Osteocyte (in vitro differentiated cells): ENCODE data around the gene MEIS2. TPM values are rescaled to one million over a fixed set of nuclear protein-coding genes. Genes with fewer than 3 reads are reported as not detected.
A peak's percentile ranks its signal among the peaks of the same experiment; 100 is the strongest.

Experiments used
- DNase-seq: peaks from one replicate; pipeline ENCODE4 v3.0.0; 2021; ENCODE audit warnings: mixed read lengths; ENCODE audit not compliant: unreplicated experiment; ENCODE audit errors: extremely low spot score
- H3K27ac Mint-ChIP-seq: one replicate; pipeline ENCODE4 v1.8.0; 2021; ENCODE audit warnings: mild to moderate bottlenecking, mixed read lengths; ENCODE audit not compliant: unreplicated experiment
- H3K27me3 Mint-ChIP-seq: one replicate; pipeline ENCODE4 v1.8.0; 2021; ENCODE audit warnings: mixed read lengths; ENCODE audit not compliant: unreplicated experiment
- H3K36me3 Mint-ChIP-seq: one replicate; pipeline ENCODE4 v1.8.0; 2021; ENCODE audit warnings: mixed read lengths; ENCODE audit not compliant: unreplicated experiment
- H3K4me1 Mint-ChIP-seq: one replicate; pipeline ENCODE4 v1.8.0; 2021; ENCODE audit warnings: mixed read lengths; ENCODE audit not compliant: unreplicated experiment
- H3K4me3 Mint-ChIP-seq: one replicate; pipeline ENCODE4 v1.8.0; 2021; ENCODE audit warnings: mild to moderate bottlenecking, moderate library complexity, mixed read lengths; ENCODE audit not compliant: unreplicated experiment
- H3K9me3 Mint-ChIP-seq: one replicate; pipeline ENCODE4 v1.8.0; 2021; ENCODE audit warnings: mixed read lengths; ENCODE audit not compliant: unreplicated experiment
- long read RNA-seq: library from polyadenylated mRNA; unstranded; transcript quantifications from one replicate; pipeline ENCODE4 v2.0.0, GENCODE V29; 2021
- total RNA-seq: library from RNA; stranded (reverse); gene quantifications from 2 replicates; pipeline ENCODE4 v1.2.1, GENCODE V29; 2021
- TF ChIP-seq, protein P1 (sequence below): fragments of 200-600 bp; sonication (generic); IDR thresholded peaks from 2 replicates; pipeline ENCODE4 v1.5.0; 2021; ENCODE audit warnings: antibody characterized with exemption, mild to moderate bottlenecking, moderate library complexity

Gene MEIS2
- total RNA-seq = 79.9 and 82.8 TPM in 2 replicates
- long read RNA-seq, partial matches to known transcripts = 14 of 44 reads
- long read RNA-seq, other reads (novel, unspliced or antisense) = 25 of 44 reads

DNA sequence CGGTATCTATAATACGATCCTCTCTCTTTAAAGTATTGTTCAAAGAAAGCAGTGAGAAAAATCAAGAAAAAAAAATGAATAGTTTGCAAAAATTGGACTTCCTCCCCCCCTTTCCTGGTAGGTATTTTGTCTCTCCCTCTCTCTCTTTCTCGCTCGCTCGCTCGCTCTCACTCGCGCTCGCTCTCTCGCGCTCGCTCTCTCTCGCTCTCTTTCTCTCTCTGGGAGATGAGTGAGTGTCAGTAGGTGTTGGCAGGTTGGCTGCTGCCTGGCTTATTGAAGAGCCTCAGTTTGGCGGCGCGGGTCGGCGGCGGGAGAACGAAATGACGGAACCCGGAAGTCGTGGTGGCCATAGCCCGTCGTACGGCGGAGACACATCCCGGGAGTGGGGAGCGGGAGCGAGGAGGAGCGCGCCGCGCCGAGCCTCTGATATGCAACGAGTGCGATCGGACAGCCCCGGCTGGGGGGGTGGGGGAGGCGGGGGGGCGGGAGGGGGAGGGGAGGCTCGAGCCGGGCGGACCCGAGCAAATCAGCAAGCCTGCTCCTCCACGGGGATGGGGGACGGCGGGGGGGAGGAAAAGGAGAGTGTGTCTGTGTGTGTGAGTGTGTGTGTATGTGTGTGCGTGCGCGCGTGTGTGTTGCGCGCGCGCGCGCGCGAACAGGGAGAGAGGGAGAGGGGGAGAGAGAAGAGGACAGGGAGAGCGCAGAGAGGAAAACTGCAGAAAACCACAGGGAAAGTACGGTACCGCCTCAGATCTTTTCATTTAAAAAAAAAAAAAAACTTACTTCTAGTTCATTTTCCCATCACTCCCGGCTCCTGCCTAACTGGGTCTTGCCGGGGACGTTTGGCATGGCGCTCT, at the start of gene MEIS2:
Gene MEIS2, minus strand, starts transcription at position 441 of the 857 bp plus-strand sequence. CDS start 1,083 bp downstream, outside the sequence.
- Mint-ChIP-seq H3K4me1 (peaks cover 26% of the 10 kb centered on the region), H3K36me3 (peaks cover 20% of the 10 kb centered on the region), H3K27ac (peak within 1 kb of the TSS; percentile 100), H3K4me3 (peak within 1 kb of the TSS; percentile 99), H3K27me3 (peaks cover 29% of the 10 kb centered on the region), H3K9me3 (no peaks in the 10 kb centered on the region)
- TF ChIP-seq, protein P1, sequence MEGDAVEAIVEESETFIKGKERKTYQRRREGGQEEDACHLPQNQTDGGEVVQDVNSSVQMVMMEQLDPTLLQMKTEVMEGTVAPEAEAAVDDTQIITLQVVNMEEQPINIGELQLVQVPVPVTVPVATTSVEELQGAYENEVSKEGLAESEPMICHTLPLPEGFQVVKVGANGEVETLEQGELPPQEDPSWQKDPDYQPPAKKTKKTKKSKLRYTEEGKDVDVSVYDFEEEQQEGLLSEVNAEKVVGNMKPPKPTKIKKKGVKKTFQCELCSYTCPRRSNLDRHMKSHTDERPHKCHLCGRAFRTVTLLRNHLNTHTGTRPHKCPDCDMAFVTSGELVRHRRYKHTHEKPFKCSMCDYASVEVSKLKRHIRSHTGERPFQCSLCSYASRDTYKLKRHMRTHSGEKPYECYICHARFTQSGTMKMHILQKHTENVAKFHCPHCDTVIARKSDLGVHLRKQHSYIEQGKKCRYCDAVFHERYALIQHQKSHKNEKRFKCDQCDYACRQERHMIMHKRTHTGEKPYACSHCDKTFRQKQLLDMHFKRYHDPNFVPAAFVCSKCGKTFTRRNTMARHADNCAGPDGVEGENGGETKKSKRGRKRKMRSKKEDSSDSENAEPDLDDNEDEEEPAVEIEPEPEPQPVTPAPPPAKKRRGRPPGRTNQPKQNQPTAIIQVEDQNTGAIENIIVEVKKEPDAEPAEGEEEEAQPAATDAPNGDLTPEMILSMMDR = no peak
- peak; percentile 96 for DNase-seq

DNA sequence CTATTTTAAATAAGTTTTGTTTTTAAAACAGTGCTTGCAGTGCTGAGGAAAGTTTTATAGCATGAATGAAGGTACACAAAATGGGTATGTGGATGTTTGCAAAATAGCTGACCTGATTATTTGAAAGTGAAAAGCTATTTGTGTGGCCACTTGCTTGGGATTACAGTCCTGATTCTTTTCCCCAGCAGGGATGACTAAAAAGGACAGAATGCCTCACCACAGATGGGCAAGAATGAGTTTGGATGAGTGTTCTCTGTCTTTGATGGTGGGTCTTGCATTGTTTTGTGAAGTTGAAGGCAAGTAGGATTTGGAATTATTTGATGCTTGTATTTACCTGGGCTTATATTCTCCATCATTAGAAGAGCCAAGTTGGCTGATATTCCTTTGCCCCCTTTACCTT, 48.8 kb upstream of the MEIS2 start:
- no peak overlapping the region for H3K4me3 Mint-ChIP-seq
- no peaks in the 10 kb centered on the region for H3K36me3 Mint-ChIP-seq
- H3K4me1 Mint-ChIP-seq = no peaks in the 10 kb centered on the region
- H3K9me3 Mint-ChIP-seq = no peaks in the 10 kb centered on the region
- TF ChIP-seq, protein P1 = no peak
- H3K27me3 Mint-ChIP-seq = peaks cover 57% of the 10 kb centered on the region
- no peak for DNase-seq
- H3K27ac Mint-ChIP-seq = no peak overlapping the region

DNA sequence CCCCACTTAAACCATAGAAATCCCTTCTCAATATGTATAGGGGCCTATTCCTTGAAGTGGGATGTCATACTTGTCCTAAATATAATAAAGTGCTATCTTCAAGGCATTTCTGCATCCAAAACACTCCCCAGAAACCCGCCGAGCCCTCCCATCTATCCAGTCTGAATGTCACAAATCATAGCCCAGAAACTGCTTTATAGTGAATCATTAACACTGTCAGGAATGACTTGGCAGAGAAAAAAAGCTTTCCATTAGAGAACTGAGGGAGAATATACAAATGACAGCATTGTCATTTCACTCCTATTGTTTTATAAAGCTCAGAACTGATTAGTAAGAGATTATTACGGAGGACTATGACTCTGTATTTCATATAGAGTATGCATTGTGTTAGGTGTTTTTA, 48.4 kb upstream of the MEIS2 start:
- H3K27ac Mint-ChIP-seq = no peak overlapping the region
- no peaks in the 10 kb centered on the region for H3K36me3 Mint-ChIP-seq
- no peaks in the 10 kb centered on the region for H3K9me3 Mint-ChIP-seq
- TF ChIP-seq, protein P1 = no peak
- no peaks in the 10 kb centered on the region for H3K4me1 Mint-ChIP-seq
- peaks cover 59% of the 10 kb centered on the region for H3K27me3 Mint-ChIP-seq
- H3K4me3 Mint-ChIP-seq = no peak overlapping the region
- DNase-seq = no peak

DNA sequence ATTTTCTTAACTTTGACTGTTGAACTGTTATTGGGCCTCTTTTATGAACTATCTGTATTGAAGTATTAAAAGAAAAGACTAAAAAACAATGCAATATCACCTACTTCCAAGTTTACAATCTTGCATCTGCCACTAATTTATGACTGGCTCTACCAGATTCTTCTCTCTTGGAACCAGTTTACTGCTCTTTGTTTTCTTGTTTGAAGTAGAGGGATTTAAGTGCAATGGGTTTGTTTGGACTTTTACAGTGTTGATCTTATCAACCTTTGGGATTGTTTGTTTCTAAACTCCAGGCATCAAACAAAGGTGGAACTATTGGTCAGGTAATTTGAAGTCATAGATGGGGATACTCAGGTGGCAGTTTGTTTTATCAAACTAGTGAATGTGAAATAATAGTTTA, 43.0 kb upstream of the MEIS2 start:
- TF ChIP-seq, protein P1 = no peak
- Mint-ChIP-seq H3K36me3 (no peaks in the 10 kb centered on the region), H3K9me3 (no peaks in the 10 kb centered on the region), H3K27ac (no peak overlapping the region), H3K4me1 (no peaks in the 10 kb centered on the region), H3K4me3 (no peak overlapping the region), H3K27me3 (peaks cover 48% of the 10 kb centered on the region)
- no peak for DNase-seq

DNA sequence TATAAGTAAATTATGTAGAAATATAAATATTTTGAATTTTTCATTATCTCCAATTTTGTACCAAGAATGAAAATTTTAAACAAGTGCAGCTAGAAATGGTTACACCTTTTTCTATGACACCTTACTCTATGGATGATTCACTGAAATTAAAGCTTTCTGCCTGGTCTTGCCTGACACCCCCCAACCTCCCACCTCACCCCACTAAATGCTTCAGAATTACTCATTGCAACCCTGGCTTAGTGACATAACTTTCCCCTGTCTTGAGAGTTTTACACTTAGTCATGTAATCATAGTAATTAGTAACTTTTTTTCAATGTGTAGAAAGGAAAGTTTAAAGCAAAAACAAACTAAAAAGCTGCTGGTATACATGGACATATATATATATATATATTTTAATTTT, 42.0 kb upstream of the MEIS2 start:
- Mint-ChIP-seq H3K36me3 (no peaks in the 10 kb centered on the region), H3K27me3 (peaks cover 43% of the 10 kb centered on the region), H3K4me3 (no peak overlapping the region), H3K9me3 (no peaks in the 10 kb centered on the region), H3K27ac (no peak overlapping the region), H3K4me1 (no peaks in the 10 kb centered on the region)
- TF ChIP-seq, protein P1 = no peak
- DNase-seq = no peak
